Ramos (cell line): ENCODE results near the gene TACO1.

Experiments used
- in situ Hi-C: fragments of 300-500 bp; cut with MboI; formaldehyde crosslinking; loops from one replicate; pipeline ENCODE4 v1.14.3; 2022; ENCODE audit warnings: low sequenced_read_pairs; ENCODE audit not compliant: unreplicated experiment

The TACO1 gene

DNA sequence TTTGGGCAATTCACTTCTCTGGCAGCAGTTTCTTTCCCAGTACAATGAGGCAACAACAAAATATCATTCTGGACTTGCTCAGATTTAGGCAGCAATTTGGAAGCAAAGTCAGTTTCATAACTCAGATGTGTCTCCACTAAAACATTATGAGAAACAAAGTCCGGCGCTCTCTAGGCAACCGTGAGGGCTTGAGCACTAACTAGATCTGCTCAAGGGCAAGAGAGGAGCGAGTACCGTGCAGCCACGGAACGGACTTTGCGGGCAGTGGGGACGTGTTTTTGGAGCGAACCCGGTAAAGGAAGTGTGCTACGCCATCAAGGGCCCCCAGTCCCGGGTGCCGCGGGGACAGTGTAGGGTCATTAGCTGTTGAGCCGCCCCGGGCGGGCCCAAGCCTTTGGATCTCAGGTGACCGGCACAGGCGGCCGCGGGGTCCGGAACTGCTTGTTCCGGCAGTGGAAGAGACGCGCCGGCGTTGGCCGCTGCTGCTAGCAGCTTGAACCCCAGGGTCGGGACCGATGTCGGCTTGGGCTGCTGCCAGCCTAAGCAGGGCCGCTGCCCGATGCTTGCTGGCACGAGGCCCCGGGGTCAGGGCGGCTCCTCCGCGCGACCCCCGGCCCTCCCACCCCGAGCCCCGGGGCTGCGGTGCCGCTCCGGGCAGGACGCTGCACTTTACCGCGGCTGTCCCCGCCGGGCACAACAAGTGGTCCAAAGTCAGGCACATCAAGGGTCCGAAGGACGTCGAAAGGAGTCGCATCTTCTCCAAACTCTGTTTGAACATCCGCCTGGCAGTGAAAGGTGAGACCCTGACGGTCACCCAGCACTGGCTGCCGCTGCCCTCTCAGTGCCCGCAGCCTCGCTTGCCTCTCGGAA lies at the start of gene TACO1:
TACO1 (plus strand) TSS at position 327 of the 870 bp plus-strand sequence; CDS start at position 516, 189 bp downstream.
- in situ Hi-C loops: no loop called here

- in situ Hi-C loops: no loop called here
These were observed 48.5 kb upstream of the TACO1 start for GRCh38 chr17:63552211-63552610.

- in situ Hi-C loops: no loop called here
These were observed 45.1 kb upstream of the TACO1 start for GRCh38 chr17:63555500-63556156.

DNA sequence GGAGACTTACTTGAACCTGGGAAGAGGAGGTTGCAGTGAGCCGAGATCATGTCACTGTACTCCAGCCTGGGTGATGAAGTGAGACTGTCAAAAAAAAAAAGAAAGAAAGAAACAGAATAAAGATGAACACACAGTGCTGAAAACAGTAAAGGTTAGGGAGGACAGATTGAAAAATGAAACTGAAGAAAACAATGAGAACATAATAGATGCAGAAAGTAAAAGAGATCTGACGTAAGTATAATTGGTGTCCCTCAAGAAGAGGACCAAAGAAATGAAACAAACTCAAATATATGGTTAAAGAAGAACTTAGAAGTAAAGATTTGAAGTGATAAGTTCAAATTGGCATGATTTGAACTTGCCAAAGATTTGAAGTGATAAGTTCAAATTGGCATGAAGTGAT lies 43.3 kb upstream of the TACO1 start:
- in situ Hi-C loops: no loop called here

GRCh38 chr17:63558441-63558840 lies 42.3 kb upstream of the TACO1 start:
- in situ Hi-C loops: no loop called here

DNA sequence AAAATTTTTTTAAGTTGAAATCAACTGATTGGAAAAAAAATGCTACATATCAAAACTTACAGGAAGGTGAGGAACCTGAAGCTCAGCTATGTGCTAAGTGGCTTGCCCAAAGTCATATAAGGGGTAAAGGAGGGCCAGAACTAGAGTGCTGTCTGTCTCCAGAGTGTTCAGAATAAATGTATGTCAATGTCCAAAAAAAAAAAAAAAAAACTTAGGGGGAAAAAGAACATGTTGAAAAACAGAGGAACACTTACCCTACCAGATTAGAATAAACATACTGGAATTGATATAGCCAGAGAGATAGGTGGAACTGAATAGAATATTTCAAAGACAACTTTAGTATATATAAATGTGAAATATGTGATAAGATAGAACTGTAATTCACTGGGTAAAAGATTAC lies 38.9 kb upstream of the TACO1 start:
- in situ Hi-C loops: no loop called here

GRCh38 chr17:63563339-63563738 lies 37.4 kb upstream of the TACO1 start:
- in situ Hi-C loops: no loop called here

DNA sequence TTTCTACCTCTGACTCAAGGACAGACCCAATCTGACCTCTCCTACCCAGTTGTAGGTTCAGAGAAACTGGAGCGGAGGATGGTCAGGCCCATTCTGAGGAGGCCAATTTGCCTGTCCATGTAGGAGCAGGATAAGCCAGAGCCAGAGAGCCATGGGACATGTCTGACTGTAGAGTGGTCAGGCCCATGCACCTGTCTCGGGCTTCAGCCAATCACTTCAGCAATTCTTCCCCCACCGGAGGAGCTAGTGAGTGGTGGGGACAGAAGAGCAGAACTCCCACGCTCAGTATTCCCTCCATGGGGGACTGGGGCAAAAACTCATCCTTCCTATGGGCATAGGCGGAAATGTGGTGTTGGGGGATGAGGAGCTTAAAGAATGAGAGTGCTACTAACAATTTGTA lies 36.1 kb upstream of the TACO1 start:
- in situ Hi-C loops: no loop called here

DNA sequence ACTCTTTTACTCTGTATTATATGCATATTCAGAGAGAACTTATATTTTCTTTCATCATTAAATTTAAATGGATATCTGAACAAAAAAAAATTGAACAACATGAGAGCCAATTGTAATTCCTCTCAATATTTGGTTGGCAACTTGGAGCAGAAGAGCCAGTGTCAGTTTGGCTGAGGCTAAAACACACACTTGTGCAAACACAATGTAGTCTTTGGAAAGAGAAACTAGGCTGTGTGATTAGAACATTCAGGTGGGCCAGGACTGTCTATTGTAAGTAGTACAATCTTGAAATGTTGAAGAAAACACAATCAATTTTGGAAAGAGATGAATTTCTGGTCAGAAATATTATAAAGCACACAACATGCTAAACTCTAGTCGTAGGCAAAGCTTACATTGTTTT lies 33.5 kb upstream of the TACO1 start:
- in situ Hi-C loops: no loop called here

DNA sequence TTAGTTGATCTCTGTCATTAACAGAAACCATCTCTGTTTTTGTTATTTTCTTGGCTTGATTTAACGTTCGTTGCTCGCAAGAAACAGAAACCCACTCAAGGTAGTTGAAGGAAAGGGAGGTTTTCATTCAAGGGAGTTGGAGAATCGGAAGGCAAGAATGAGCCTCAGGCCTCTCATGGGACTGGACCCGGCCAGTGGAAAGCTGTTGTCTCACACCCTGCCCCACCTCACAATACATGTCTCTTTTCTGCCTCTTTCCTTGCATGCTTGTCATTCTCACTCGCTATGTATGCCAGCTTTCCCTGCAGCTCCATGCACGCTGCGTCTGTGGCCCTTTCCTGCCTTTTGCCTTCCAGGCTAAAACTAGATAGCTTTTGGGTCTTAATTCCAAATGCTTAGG lies 32.1 kb upstream of the TACO1 start:
- in situ Hi-C loops: no loop called here

DNA sequence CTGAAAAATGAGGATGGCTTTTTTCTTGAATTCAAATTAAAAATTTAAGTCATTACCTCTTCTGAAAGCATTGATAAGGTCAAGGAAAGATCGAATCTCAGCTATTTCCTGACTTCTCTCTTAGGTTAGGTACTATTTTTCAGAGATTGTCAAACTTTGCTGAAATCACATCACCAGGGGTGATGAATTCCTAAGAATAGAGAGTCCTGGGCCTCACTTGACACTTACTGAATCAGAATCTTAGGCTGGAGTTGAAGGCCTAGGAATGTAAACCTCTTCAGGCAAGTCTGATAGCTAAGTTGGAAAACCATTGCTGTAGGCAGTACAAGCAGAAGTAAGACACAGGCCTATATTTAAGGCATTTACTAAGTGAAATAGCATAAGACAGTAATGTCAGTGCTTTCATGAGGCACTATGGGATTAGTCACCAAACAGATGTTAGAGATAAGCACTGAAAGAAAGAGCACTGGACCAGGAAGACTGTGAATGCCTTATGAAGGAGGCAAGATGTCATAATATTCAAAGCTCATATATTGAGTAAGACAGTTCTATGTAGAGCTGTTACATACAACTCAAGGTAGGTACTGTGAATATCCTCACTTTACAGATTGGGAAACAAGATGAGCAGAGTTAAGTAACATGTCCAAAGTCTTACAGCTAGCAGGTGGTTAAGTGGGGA lies 28.9 kb upstream of the TACO1 start:
- in situ Hi-C loops: no loop called here

- in situ Hi-C loops: no loop called here
These were observed 27.1 kb upstream of the TACO1 start for GRCh38 chr17:63573634-63574033.

DNA sequence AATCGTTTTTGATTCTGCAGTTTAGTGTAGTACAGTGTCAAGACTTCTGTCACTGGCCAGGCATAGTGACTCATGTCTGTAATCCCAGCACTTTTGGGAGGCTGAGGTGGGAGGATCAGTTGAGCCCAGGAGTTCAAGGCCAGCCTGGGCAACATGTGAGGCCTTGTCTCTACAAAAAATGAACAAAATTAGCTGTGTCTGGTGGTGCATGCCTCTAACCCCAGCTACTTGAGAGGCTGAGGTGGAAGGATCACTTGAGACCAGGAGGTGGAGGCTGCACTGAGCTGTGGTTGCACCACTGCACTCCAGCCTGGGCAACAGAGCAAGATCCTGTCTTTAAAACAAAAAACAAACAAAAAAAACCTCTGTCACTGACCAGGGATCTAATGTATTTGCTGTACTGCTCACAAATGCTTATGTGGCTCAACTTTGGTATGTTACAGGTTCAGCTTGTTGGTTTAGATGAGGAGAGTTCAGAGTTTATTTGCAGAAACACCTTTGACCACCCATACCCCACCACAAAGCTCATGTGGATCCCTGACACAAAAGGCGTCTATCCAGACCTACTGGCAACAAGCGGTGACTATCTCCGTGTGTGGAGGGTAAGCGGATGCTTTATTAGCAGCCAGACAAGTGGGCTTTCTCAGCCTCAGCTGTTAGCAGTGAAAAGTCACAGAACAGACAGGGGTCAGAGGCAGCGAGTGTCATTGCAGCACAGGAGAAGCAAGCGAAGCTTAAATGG lies 22.5 kb upstream of the TACO1 start:
- in situ Hi-C loops: no loop called here

- in situ Hi-C loops: no loop called here
These were observed 22.0 kb upstream of the TACO1 start for GRCh38 chr17:63578769-63579111.

DNA sequence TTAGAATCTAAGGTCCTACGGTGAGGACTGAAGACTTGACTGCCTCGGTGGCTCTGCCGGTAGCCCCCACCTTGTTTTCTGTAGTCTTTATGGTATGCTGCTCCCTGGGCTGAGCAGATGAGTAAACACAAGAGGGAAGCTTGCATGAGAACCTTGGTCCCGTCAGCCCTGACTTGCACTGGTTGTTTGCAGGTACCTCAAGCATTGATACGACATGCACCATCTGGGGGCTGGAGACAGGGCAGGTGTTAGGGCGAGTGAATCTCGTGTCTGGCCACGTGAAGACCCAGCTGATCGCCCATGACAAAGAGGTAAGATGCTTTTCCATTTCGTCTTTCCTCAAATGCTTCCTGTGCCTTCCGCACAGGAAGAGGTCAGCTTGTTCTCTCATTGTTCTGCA lies 21.1 kb upstream of the TACO1 start:
- in situ Hi-C loops: no loop called here

DNA sequence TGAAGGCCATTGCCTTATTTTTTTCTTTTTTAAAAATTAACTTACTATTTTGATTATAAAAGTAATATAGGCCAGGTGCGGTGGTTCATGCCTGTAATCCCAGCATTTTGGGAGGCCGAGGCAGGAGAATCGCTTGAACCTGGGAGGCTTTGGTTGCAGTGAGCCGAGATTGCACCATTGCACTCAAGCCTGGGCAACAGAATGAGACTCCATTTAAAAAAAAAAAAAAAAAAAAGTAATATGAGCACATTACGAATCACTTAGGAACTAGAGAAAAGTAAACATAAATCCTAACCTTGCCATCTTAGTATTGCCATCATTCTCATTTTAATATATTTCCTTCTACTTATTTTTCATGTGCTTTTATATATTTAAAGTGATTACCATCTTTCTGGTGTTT lies 12.9 kb upstream of the TACO1 start:
- in situ Hi-C loops: no loop called here

DNA sequence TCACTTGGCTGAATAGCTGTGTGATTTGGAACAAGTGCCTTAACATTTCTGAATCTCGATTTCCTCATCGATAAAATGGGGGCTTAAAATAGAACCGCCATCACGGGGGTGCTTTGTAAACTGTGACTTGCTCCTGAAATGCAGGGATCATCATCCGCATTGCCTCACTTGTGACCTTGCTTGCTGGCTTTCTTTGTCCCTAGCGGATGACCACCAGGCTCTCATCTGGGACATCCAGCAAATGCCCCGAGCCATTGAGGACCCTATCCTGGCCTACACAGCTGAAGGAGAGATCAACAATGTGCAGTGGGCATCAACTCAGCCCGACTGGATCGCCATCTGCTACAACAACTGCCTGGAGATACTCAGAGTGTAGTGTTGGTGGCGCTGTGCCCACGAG lies 11.9 kb upstream of the TACO1 start:
- in situ Hi-C loops: no loop called here

- in situ Hi-C loops: no loop called here
These were observed 11.0 kb upstream of the TACO1 start for GRCh38 chr17:63589646-63590045.

DNA sequence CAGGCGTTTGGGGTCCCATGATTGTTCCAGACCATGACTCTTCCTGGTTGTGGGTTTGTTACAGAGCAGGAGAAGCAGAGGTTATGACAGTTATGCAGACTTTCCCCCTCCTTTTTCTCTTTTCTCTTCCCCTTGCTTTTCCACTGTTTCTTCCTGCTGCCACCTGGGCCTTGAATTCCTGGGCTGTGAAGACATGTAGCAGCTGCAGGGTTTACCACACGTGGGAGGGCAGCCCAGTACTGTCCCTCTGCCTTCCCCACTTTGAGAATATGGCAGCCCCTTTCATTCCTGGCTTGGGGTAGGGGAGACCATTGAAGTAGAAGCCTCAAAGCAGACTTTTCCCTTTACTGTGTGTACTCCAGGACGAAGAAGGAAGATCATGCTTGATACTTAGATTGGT lies 7.9 kb upstream of the TACO1 start:
- in situ Hi-C loops: no loop called here

GRCh38 chr17:63595132-63595531 lies 5.6 kb upstream of the TACO1 start:
- in situ Hi-C loops: no loop called here
